ENCODE results near the gene CAP2.

Gene CAP2

GRCh38 chr6:17477356-17477755, 84.0 kb downstream of the CAP2 start:
- no peak for DNase-seq

GRCh38 chr6:17478223-17478907, 85.0 kb downstream of the CAP2 start:
- DNase-seq = no peak

- DNase-seq = no peak
These were observed 85.6 kb downstream of the CAP2 start for GRCh38 chr6:17478946-17479345.

- no peak for DNase-seq
These were observed 87.1 kb downstream of the CAP2 start for GRCh38 chr6:17480476-17480875.

- DNase-seq = no peak
These were observed 89.3 kb downstream of the CAP2 start for GRCh38 chr6:17482711-17483110.

- no peak for DNase-seq
These were observed 90.1 kb downstream of the CAP2 start for GRCh38 chr6:17483391-17484016.

- DNase-seq = no peak
These were observed 90.9 kb downstream of the CAP2 start for GRCh38 chr6:17484201-17484849.

GRCh38 chr6:17485181-17485580, 91.8 kb downstream of the CAP2 start:
- DNase-seq = no peak

- no peak for DNase-seq
These were observed 92.6 kb downstream of the CAP2 start for GRCh38 chr6:17485946-17486345.

GRCh38 chr6:17486680-17487079, 93.3 kb downstream of the CAP2 start:
- DNase-seq = no peak

- DNase-seq = no peak
These were observed 97.3 kb downstream of the CAP2 start for GRCh38 chr6:17490724-17491123.

- no peak for DNase-seq
These were observed 98.2 kb downstream of the CAP2 start for GRCh38 chr6:17491416-17492142.

GRCh38 chr6:17492350-17492749, 99.0 kb downstream of the CAP2 start:
- DNase-seq = no peak

- no peak for DNase-seq
These were observed 99.9 kb downstream of the CAP2 start for GRCh38 chr6:17493286-17493685.

- no peak for DNase-seq
These were observed 100.8 kb downstream of the CAP2 start for GRCh38 chr6:17494177-17494576.

GRCh38 chr6:17494919-17495318, 101.5 kb downstream of the CAP2 start:
- DNase-seq = no peak

- DNase-seq = no peak
These were observed 104.2 kb downstream of the CAP2 start for GRCh38 chr6:17497535-17498095.

GRCh38 chr6:17501442-17501841, 108.0 kb downstream of the CAP2 start:
- no peak for DNase-seq

- DNase-seq = no peak
These were observed 108.7 kb downstream of the CAP2 start for GRCh38 chr6:17501982-17502704.

GRCh38 chr6:17503051-17503450, 109.7 kb downstream of the CAP2 start:
- no peak for DNase-seq

GRCh38 chr6:17504005-17504404, 110.6 kb downstream of the CAP2 start:
- no peak for DNase-seq

GRCh38 chr6:17505062-17505476, 111.7 kb downstream of the CAP2 start:
- no peak for DNase-seq

All from activated T-cell treated with anti-CD3 and anti-CD28 coated beads, Interleukin-2, amount 50 U/mL, for 48 hours (primary cell).